Right atrium auricular region (tissue), 2 donors: ENCODE data around the gene NUTF2. TPM values are rescaled to one million over a fixed set of nuclear protein-coding genes. Genes with fewer than 3 reads are reported as not detected.
"Not testable (repeated sequence)": the region's sequence is repeated elsewhere in the genome, so short reads cannot be mapped to it uniquely, and the experiment has no call there.

ENCODE experiments used
- DNase-seq: peaks from one replicate; pipeline ENCODE4 v3.0.0-alpha.2; 2019; ENCODE audit warnings: low spot score
- H3K27ac ChIP-seq, 2 donors: fragments of 200-600 bp; sonication (generic); 1 replicate in 1 of 2; 2 replicates in 1 of 2; pipeline ENCODE4 v1.5.1; 2016 to 2019
- H3K27me3 ChIP-seq, 2 donors: fragments of 200-600 bp; sonication (generic); one replicate each; pipeline versions ENCODE4 v1.5.1 to v1.6.0; 2017 to 2019
- H3K36me3 ChIP-seq: fragments of 200-600 bp; sonication (generic); one replicate; pipeline ENCODE4 v1.5.1; 2016
- H3K4me1 ChIP-seq, 2 donors: fragments of 200-600 bp; sonication (generic); one replicate each; pipeline versions ENCODE4 v1.5.1 to v1.6.0; 2017 to 2019
- H3K4me3 ChIP-seq, 2 donors: fragments of 200-600 bp; sonication (generic); 1 replicate in 1 of 2; 2 replicates in 1 of 2; pipeline ENCODE4 v1.5.1; 2017 to 2019; ENCODE audit warnings: mild to moderate bottlenecking in 1 of 2, moderate library complexity in 1 of 2
- H3K9me3 ChIP-seq, 2 donors: fragments of 200-600 bp; sonication (generic); one replicate each; pipeline ENCODE4 v1.5.1; 2019
- CTCF ChIP-seq, 2 donors: fragments of 200-600 bp; sonication (generic); IDR thresholded peaks; one replicate each; pipeline ENCODE4 v1.5.1; 2019; ENCODE audit warnings: antibody characterized with exemption in 2 of 2
- total RNA-seq, 2 donors: library from RNA; depleted of rRNA; stranded (reverse); fragments of >200 nt; gene quantifications; one replicate each; pipeline ENCODE4 v1.1.0, GENCODE V29; 2016

Gene NUTF2
- total RNA-seq, 2 donors from 2014 or later = 44.6 to 132 TPM

DNA sequence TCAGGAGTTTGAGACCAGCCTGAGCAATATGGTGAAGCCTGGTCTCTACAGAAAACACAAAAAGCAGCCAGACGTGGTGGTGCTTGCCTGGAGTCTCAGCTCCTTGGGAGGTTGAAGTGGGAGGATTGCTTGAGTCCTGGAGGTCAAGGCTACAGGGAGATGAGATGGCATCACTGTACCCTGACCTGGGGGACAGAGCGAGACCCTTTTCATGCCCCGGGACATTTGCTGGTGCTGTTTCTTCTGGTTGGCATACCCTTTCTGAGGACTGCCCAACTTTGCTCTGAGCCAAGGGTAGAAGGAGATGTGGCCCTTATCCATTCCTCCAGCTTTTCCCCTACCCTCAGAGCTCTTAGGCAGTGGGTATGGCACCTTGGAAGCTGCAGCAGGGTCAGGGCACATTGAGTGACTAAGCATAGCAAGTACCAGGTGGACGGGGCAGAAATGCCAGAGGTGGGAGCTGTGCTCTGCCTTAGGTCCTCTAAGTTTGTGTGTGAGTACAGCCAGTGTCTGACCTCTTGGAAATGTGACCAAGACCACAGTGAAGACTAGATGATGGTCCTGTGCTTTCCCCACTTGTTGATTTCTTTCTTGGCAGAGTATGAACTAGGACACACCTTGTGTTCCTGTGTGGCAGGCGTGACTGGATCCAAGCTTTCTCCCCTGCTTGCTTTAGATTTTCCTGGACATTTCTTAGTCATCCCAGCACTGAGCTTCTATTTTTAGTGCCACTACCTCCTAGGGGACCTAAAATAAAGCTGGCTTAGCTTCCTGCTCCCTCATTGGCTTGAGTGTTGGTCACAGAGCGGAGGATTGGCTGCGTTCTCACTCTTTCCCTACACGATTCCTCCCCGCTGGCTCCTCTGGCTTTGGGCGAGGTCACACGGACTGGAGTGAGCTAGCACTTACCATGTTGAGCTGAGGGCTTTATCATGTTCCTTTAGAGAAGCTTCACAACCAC lies 16.2 kb downstream of the NUTF2 start:
- peak; percentile 91 for DNase-seq

GRCh38 chr16:67864044-67864443 lies 17.3 kb downstream of the NUTF2 start:
- peak overlapping the region; percentile 88 to 95 for H3K27ac ChIP-seq
- H3K9me3 ChIP-seq, H3K27me3 ChIP-seq, H3K4me3 ChIP-seq, DNase-seq: not testable (repeated sequence)
- H3K36me3 ChIP-seq = peaks cover 41% of the 10 kb centered on the region
- peaks cover 0 to 50% of the 10 kb centered on the region in 2 donors for H3K4me1 ChIP-seq

More for the DNA sequence above, 16.2 kb downstream of the NUTF2 start:
- Histone ChIP-seq H3K4me1 (peaks cover 0 to 61% of the 10 kb centered on the region in 2 donors), H3K27ac (peak overlapping the region; percentile 88 to 95), H3K27me3 (no peaks in the 10 kb centered on the region), H3K4me3 (no peak overlapping the region), H3K9me3 (no peaks in the 10 kb centered on the region), H3K36me3 (peaks cover 30% of the 10 kb centered on the region)
- TF ChIP-seq CTCF (IDR thresholded peaks at IDR 0.05) = no peak

DNA sequence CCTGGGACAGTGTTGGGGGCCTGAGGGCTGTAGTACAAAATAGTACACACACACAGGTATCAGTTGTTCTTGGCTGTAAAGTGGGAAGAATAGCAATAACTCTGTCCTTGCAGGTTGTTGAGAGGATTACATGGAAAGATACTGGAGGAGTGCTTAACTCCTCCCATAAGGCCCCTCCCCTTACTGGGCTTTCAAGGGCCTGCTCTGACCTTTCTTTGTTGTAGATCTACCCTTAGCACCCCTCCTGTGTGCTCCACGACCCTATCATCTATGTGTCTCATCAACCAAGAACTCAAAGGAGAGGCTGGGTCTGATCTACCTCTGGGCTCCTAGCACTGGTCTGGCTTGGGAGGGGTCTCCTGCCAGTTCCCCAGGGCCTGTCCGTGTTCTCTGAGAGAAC lies 17.9 kb downstream of the NUTF2 start:
- Histone ChIP-seq H3K36me3 (peaks cover 47% of the 10 kb centered on the region), H3K4me3 (no peak overlapping the region), H3K27me3 (no peaks in the 10 kb centered on the region), H3K27ac (peak overlapping the region; percentile 88 to 95), H3K9me3 (no peaks in the 10 kb centered on the region), H3K4me1 (peaks cover 0 to 50% of the 10 kb centered on the region in 2 donors)
- no peak for TF ChIP-seq CTCF (IDR thresholded peaks at IDR 0.05)
- DNase-seq = no peak

GRCh38 chr16:67865318-67865717 lies 18.6 kb downstream of the NUTF2 start:
- Histone ChIP-seq H3K27ac (peak overlapping the region in 1 of 2 donors; percentile 88), H3K4me1 (peaks cover 0 to 44% of the 10 kb centered on the region in 2 donors)

GRCh38 chr16:67868290-67868689 lies 21.6 kb downstream of the NUTF2 start:
- Histone ChIP-seq H3K27me3 (no peaks in the 10 kb centered on the region), H3K36me3 (peaks cover 70% of the 10 kb centered on the region), H3K4me1 (peaks cover 0 to 21% of the 10 kb centered on the region in 2 donors), H3K9me3 (no peaks in the 10 kb centered on the region), H3K27ac (no peak overlapping the region), H3K4me3 (no peak overlapping the region)
- no peak for DNase-seq
- no peak for TF ChIP-seq CTCF (IDR thresholded peaks at IDR 0.05)

More at GRCh38 chr16:67865318-67865717, 18.6 kb downstream of the NUTF2 start:
- no peaks in the 10 kb centered on the region for H3K27me3 ChIP-seq
- no peaks in the 10 kb centered on the region for H3K9me3 ChIP-seq
- no peak for DNase-seq
- H3K4me3 ChIP-seq = no peak overlapping the region
- TF ChIP-seq CTCF (IDR thresholded peaks at IDR 0.05) = peak in 1 of 2 donors; percentile 48
- H3K36me3 ChIP-seq = peaks cover 54% of the 10 kb centered on the region

- Histone ChIP-seq H3K36me3 (peaks cover 70% of the 10 kb centered on the region), H3K9me3 (no peaks in the 10 kb centered on the region), H3K27me3 (no peaks in the 10 kb centered on the region), H3K4me1 (peaks cover 0 to 21% of the 10 kb centered on the region in 2 donors), H3K27ac (no peak overlapping the region), H3K4me3 (no peak overlapping the region)
- no peak for TF ChIP-seq CTCF (IDR thresholded peaks at IDR 0.05)
- no peak for DNase-seq
Measured at GRCh38 chr16:67869653-67870052, 22.9 kb downstream of the NUTF2 start.
